ENCODE data around the gene SYT1. TPM values are rescaled to one million over a fixed set of nuclear protein-coding genes. Genes with fewer than 3 reads are reported as not detected.

Gene SYT1
- total and polyA plus RNA-seq, 2 experiments from 2014 or later = 48.7 to 51.7 TPM

DNA sequence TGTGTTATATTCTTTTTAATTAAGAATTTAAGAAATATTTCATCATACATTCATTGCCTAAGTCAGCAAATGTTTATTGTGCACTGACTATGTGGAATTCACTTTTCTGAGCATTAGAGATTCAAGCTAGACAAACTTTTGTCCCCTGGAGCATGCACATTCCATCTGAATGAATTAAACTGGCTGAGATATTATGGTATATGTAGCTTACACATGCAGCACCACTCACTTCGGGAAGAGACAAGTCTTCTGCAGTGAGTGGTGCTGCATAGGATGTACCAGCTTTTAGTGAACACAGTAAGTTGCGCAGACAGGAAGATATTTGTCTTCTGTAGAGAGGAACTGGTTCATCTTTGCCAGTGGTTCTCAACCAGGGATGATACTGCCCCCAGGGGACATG lies 318.4 kb downstream of the SYT1 start (continued):
- TF ChIP-seq, protein P1, sequence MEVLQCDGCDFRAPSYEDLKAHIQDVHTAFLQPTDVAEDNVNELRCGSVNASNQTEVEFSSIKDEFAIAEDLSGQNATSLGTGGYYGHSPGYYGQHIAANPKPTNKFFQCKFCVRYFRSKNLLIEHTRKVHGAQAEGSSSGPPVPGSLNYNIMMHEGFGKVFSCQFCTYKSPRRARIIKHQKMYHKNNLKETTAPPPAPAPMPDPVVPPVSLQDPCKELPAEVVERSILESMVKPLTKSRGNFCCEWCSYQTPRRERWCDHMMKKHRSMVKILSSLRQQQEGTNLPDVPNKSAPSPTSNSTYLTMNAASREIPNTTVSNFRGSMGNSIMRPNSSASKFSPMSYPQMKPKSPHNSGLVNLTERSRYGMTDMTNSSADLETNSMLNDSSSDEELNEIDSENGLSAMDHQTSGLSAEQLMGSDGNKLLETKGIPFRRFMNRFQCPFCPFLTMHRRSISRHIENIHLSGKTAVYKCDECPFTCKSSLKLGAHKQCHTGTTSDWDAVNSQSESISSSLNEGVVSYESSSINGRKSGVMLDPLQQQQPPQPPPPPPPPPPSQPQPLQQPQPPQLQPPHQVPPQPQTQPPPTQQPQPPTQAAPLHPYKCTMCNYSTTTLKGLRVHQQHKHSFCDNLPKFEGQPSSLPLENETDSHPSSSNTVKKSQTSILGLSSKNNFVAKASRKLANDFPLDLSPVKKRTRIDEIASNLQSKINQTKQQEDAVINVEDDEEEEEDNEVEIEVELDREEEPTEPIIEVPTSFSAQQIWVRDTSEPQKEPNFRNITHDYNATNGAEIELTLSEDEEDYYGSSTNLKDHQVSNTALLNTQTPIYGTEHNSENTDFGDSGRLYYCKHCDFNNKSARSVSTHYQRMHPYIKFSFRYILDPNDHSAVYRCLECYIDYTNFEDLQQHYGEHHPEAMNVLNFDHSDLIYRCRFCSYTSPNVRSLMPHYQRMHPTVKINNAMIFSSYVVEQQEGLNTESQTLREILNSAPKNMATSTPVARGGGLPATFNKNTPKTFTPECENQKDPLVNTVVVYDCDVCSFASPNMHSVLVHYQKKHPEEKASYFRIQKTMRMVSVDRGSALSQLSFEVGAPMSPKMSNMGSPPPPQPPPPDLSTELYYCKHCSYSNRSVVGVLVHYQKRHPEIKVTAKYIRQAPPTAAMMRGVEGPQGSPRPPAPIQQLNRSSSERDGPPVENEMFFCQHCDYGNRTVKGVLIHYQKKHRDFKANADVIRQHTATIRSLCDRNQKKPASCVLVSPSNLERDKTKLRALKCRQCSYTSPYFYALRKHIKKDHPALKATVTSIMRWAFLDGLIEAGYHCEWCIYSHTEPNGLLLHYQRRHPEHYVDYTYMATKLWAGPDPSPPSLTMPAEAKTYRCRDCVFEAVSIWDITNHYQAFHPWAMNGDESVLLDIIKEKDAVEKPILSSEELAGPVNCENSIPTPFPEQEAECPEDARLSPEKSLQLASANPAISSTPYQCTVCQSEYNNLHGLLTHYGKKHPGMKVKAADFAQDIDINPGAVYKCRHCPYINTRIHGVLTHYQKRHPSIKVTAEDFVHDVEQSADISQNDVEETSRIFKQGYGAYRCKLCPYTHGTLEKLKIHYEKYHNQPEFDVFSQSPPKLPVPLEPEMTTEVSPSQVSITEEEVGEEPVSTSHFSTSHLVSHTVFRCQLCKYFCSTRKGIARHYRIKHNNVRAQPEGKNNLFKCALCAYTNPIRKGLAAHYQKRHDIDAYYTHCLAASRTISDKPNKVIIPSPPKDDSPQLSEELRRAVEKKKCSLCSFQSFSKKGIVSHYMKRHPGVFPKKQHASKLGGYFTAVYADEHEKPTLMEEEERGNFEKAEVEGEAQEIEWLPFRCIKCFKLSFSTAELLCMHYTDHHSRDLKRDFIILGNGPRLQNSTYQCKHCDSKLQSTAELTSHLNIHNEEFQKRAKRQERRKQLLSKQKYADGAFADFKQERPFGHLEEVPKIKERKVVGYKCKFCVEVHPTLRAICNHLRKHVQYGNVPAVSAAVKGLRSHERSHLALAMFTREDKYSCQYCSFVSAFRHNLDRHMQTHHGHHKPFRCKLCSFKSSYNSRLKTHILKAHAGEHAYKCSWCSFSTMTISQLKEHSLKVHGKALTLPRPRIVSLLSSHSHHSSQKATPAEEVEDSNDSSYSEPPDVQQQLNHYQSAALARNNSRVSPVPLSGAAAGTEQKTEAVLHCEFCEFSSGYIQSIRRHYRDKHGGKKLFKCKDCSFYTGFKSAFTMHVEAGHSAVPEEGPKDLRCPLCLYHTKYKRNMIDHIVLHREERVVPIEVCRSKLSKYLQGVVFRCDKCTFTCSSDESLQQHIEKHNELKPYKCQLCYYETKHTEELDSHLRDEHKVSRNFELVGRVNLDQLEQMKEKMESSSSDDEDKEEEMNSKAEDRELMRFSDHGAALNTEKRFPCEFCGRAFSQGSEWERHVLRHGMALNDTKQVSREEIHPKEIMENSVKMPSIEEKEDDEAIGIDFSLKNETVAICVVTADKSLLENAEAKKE (CRISPR knock-in tag; IDR thresholded peaks at IDR 0.05) = no peak
- TF ChIP-seq EZH2phosphoT487 (IDR thresholded peaks at IDR 0.05; ENCODE audit: unreplicated experiment) (no peak), ETS1 (IDR thresholded peaks at IDR 0.05) (no peak), CREB1 (CRISPR knock-in tag; IDR thresholded peaks at IDR 0.05; ENCODE audit: low read depth) (no peak)

- no peaks in the 10 kb centered on the region; the same call in 1 of the 2 replicates for H3K4me1 ChIP-seq (ENCODE audit: insufficient read depth)
- no peaks in the 10 kb centered on the region for H3F3A ChIP-seq (replicated peaks; ENCODE audit: low read depth)
- H3K36me3 ChIP-seq (ENCODE audit: insufficient read depth) = no peaks in the 10 kb centered on the region
- no peak overlapping the region for H3K27ac ChIP-seq (ENCODE audit: low read depth)
- H4K20me1 ChIP-seq (replicated peaks; ENCODE audit: insufficient read depth) = no peaks in the 10 kb centered on the region
- Mint-ChIP-seq H3K27me3 (ENCODE audit: insufficient read depth, low read depth, poor library complexity) (no peaks in the 10 kb centered on the region), H3K36me3 (ENCODE audit: low read depth) (no peaks in the 10 kb centered on the region), H3K9me3 (no peaks in the 10 kb centered on the region), H3K27ac (no peak overlapping the region), H3K4me3 (no peak overlapping the region), H3K4me1 (peaks cover 13% of the 10 kb centered on the region)
- H3K9me2 ChIP-seq (ENCODE audit: insufficient read depth) = no peaks in the 10 kb centered on the region
- no peak overlapping the region for H3K4me3 ChIP-seq
- no peak overlapping the region for H3K4me2 ChIP-seq
- H3K79me2 ChIP-seq (replicated peaks; ENCODE audit: insufficient read depth) = no peaks in the 10 kb centered on the region
- H2AFZ ChIP-seq = no peak overlapping the region
- DNase-seq (ENCODE audit: low spot score) (no peak), ATAC-seq (no peak)
- H3K27me3 ChIP-seq (ENCODE audit: insufficient read depth) = no peaks in the 10 kb centered on the region
- TF ChIP-seq, protein P2, sequence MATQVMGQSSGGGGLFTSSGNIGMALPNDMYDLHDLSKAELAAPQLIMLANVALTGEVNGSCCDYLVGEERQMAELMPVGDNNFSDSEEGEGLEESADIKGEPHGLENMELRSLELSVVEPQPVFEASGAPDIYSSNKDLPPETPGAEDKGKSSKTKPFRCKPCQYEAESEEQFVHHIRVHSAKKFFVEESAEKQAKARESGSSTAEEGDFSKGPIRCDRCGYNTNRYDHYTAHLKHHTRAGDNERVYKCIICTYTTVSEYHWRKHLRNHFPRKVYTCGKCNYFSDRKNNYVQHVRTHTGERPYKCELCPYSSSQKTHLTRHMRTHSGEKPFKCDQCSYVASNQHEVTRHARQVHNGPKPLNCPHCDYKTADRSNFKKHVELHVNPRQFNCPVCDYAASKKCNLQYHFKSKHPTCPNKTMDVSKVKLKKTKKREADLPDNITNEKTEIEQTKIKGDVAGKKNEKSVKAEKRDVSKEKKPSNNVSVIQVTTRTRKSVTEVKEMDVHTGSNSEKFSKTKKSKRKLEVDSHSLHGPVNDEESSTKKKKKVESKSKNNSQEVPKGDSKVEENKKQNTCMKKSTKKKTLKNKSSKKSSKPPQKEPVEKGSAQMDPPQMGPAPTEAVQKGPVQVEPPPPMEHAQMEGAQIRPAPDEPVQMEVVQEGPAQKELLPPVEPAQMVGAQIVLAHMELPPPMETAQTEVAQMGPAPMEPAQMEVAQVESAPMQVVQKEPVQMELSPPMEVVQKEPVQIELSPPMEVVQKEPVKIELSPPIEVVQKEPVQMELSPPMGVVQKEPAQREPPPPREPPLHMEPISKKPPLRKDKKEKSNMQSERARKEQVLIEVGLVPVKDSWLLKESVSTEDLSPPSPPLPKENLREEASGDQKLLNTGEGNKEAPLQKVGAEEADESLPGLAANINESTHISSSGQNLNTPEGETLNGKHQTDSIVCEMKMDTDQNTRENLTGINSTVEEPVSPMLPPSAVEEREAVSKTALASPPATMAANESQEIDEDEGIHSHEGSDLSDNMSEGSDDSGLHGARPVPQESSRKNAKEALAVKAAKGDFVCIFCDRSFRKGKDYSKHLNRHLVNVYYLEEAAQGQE (IDR thresholded peaks at IDR 0.05; ENCODE audit: unreplicated experiment) = no peak
- no peak for TF ChIP-seq STAT1 (IDR thresholded peaks at IDR 0.05; ENCODE audit: unreplicated experiment)
- no peak for TF ChIP-seq EZH2phosphoT487 (IDR thresholded peaks at IDR 0.05; ENCODE audit: unreplicated experiment)
- no peak for TF ChIP-seq ZNF114 (CRISPR knock-in tag; IDR thresholded peaks at IDR 0.05)
- no peak for TF ChIP-seq POLR2AphosphoS5 (IDR thresholded peaks at IDR 0.05; ENCODE audit: low read depth)
- no peak for TF ChIP-seq ETS1 (IDR thresholded peaks at IDR 0.05)
- no peak for TF ChIP-seq ZNF331 (CRISPR knock-in tag; IDR thresholded peaks at IDR 0.05; ENCODE audit: low read depth)
These were observed 319.4 kb downstream of the SYT1 start for GRCh38 chr12:79183926-79184325.
